NOMO-1 (cell line): ENCODE data around the gene KRT36.

Source experiments
- DNase-seq, 2 experiments: peaks; one replicate each; lab custom pipeline; 2025; ENCODE audit not compliant: unreplicated experiment in 2 of 2; lab: John Stamatoyannopoulos, UW

KRT36 gene

GRCh38 chr17:41489531-41489930 is at the start of gene KRT36:
TSS of gene KRT36 (minus strand) at chr17:41489910. CDS start at chr17:41489864, 46 bp downstream.
- no peak for DNase-seq

GRCh38 chr17:41539071-41539492 is 49.4 kb upstream of the KRT36 start:
- no peak for DNase-seq

- no peak for DNase-seq
Observed at GRCh38 chr17:41538565-41538991, 48.9 kb upstream of the KRT36 start.

- DNase-seq = no peak
Observed at GRCh38 chr17:41537990-41538389, 48.3 kb upstream of the KRT36 start.

GRCh38 chr17:41537614-41537954 is 47.9 kb upstream of the KRT36 start:
- DNase-seq = no peak

GRCh38 chr17:41536741-41537613 is 47.3 kb upstream of the KRT36 start:
- no peak for DNase-seq

GRCh38 chr17:41535764-41536481 is 46.2 kb upstream of the KRT36 start:
- no peak for DNase-seq

GRCh38 chr17:41534899-41535546 is 45.3 kb upstream of the KRT36 start:
- DNase-seq = no peak

GRCh38 chr17:41533613-41534012 is 43.9 kb upstream of the KRT36 start:
- no peak for DNase-seq

GRCh38 chr17:41532947-41533570 is 43.3 kb upstream of the KRT36 start:
- DNase-seq = no peak

- no peak for DNase-seq
Observed at GRCh38 chr17:41531993-41532392, 42.3 kb upstream of the KRT36 start.

GRCh38 chr17:41530062-41531048 is 40.6 kb upstream of the KRT36 start:
- no peak for DNase-seq

GRCh38 chr17:41529491-41529915 is 39.8 kb upstream of the KRT36 start:
- peak; percentile 2 to 8 for DNase-seq

GRCh38 chr17:41528959-41529353 is 39.2 kb upstream of the KRT36 start:
- DNase-seq = no peak

GRCh38 chr17:41527063-41528023 is 37.6 kb upstream of the KRT36 start:
- no peak for DNase-seq

- no peak for DNase-seq
Observed at GRCh38 chr17:41524261-41524660, 34.6 kb upstream of the KRT36 start.

GRCh38 chr17:41523787-41524186 is 34.1 kb upstream of the KRT36 start:
- DNase-seq = no peak

GRCh38 chr17:41523225-41523593 is 33.5 kb upstream of the KRT36 start:
- DNase-seq = no peak
